ENCODE data around the gene ELOVL5.

Gene ELOVL5

GRCh38 chr6:53312355-53312754 is 36.4 kb downstream of the ELOVL5 start:
- Histone ChIP-seq H4K20me1 (ENCODE audit: insufficient read depth, low read length, poor library complexity, severe bottlenecking) (peaks cover 72% of the 10 kb centered on the region), H3K9ac (ENCODE audit: low read depth, low read length, poor library complexity, severe bottlenecking) (peak overlapping the region; percentile 93), H3K4me2 (ENCODE audit: low read depth, low read length, poor library complexity, severe bottlenecking) (peak overlapping the region; percentile 84), H3K79me2 (ENCODE audit: insufficient read depth, low read length) (peaks cover 91% of the 10 kb centered on the region), H3F3A (ENCODE audit: low read depth) (peaks cover 42% of the 10 kb centered on the region), H2AFZ (ENCODE audit: low read length) (no peak overlapping the region), H3K9me3 (ENCODE audit: insufficient read depth, low read depth, low read length) (no peaks in the 10 kb centered on the region), H3K36me3 (ENCODE audit: insufficient read depth, low read length) (no peaks in the 10 kb centered on the region), H3K27me3 (ENCODE audit: insufficient read depth, low read length, poor library complexity, severe bottlenecking) (no peaks in the 10 kb centered on the region), H3K9me2 (replicated peaks; ENCODE audit: low read depth, low read length) (no peaks in the 10 kb centered on the region), H3K4me1 (ENCODE audit: insufficient read depth, low read length, poor library complexity, severe bottlenecking) (peaks cover 95% of the 10 kb centered on the region), H3K4me3 (ENCODE audit: low read length, poor library complexity, severe bottlenecking) (peak overlapping the region; percentile 69)
- TF ChIP-seq EZH2phosphoT487 (IDR thresholded peaks at IDR 0.05; ENCODE audit: borderline replicate concordance) = no peak
- peak; percentile 20; the same call in 1 of the 2 replicates for TF ChIP-seq CTCF (conservative IDR thresholded peaks at IDR 0.05; ENCODE audit: low read length)

GRCh38 chr6:53311586-53311935 is 37.2 kb downstream of the ELOVL5 start:
- no peaks in the 10 kb centered on the region for H3K36me3 ChIP-seq (ENCODE audit: insufficient read depth, low read length)
- no peaks in the 10 kb centered on the region for H3K9me3 ChIP-seq (ENCODE audit: insufficient read depth, low read depth, low read length)
- H4K20me1 ChIP-seq (ENCODE audit: insufficient read depth, low read length, poor library complexity, severe bottlenecking) = peaks cover 74% of the 10 kb centered on the region
- H3K27me3 ChIP-seq (ENCODE audit: insufficient read depth, low read length, poor library complexity, severe bottlenecking) = no peaks in the 10 kb centered on the region
- peak overlapping the region; percentile 84 for H3K4me2 ChIP-seq (ENCODE audit: low read depth, low read length, poor library complexity, severe bottlenecking)
- H3K79me2 ChIP-seq (ENCODE audit: insufficient read depth, low read length) = peaks cover 91% of the 10 kb centered on the region
- H3K4me1 ChIP-seq (ENCODE audit: insufficient read depth, low read length, poor library complexity, severe bottlenecking) = peaks cover 100% of the 10 kb centered on the region
- H2AFZ ChIP-seq (ENCODE audit: low read length) = no peak overlapping the region
- peak overlapping the region; percentile 93 for H3K9ac ChIP-seq (ENCODE audit: low read depth, low read length, poor library complexity, severe bottlenecking)
- TF ChIP-seq CTCF (conservative IDR thresholded peaks at IDR 0.05; ENCODE audit: low read length) = no peak
- H3K9me2 ChIP-seq (replicated peaks; ENCODE audit: low read depth, low read length) = no peaks in the 10 kb centered on the region
- peak overlapping the region; percentile 69 for H3K4me3 ChIP-seq (ENCODE audit: low read length, poor library complexity, severe bottlenecking)
- peaks cover 42% of the 10 kb centered on the region for H3F3A ChIP-seq (ENCODE audit: low read depth)

- no peak overlapping the region for H2AFZ ChIP-seq (ENCODE audit: low read length)
- H3K36me3 ChIP-seq (ENCODE audit: insufficient read depth, low read length) = no peaks in the 10 kb centered on the region
- H3F3A ChIP-seq (ENCODE audit: low read depth) = peaks cover 42% of the 10 kb centered on the region
- peaks cover 70% of the 10 kb centered on the region for H4K20me1 ChIP-seq (ENCODE audit: insufficient read depth, low read length, poor library complexity, severe bottlenecking)
- H3K79me2 ChIP-seq (ENCODE audit: insufficient read depth, low read length) = peaks cover 89% of the 10 kb centered on the region
- peaks cover 97% of the 10 kb centered on the region for H3K4me1 ChIP-seq (ENCODE audit: insufficient read depth, low read length, poor library complexity, severe bottlenecking)
- no peaks in the 10 kb centered on the region for H3K27me3 ChIP-seq (ENCODE audit: insufficient read depth, low read length, poor library complexity, severe bottlenecking)
- no peaks in the 10 kb centered on the region for H3K9me2 ChIP-seq (replicated peaks; ENCODE audit: low read depth, low read length)
- peak overlapping the region; percentile 69 for H3K4me3 ChIP-seq (ENCODE audit: low read length, poor library complexity, severe bottlenecking)
- no peaks in the 10 kb centered on the region for H3K9me3 ChIP-seq (ENCODE audit: insufficient read depth, low read depth, low read length)
- no peak for TF ChIP-seq CTCF (conservative IDR thresholded peaks at IDR 0.05; ENCODE audit: low read length)
- H3K9ac ChIP-seq (ENCODE audit: low read depth, low read length, poor library complexity, severe bottlenecking) = peak overlapping the region; percentile 93
- peak overlapping the region; percentile 84 for H3K4me2 ChIP-seq (ENCODE audit: low read depth, low read length, poor library complexity, severe bottlenecking)
Observed at GRCh38 chr6:53310771-53311585, 37.8 kb downstream of the ELOVL5 start.

All from Loucy (cell line).